ENCODE data around the gene LDLRAD4.

LDLRAD4 gene

GRCh38 chr18:13514558-13514957 is 296.0 kb downstream of the LDLRAD4 start:
- no peak for DNase-seq (ENCODE audit: low spot score)

GRCh38 chr18:13516855-13517254 is 298.3 kb downstream of the LDLRAD4 start:
- DNase-seq (ENCODE audit: low spot score), result no peak

GRCh38 chr18:13517369-13517768 is 298.8 kb downstream of the LDLRAD4 start:
- DNase-seq (ENCODE audit: low spot score), result no peak

GRCh38 chr18:13518382-13518781 is 299.8 kb downstream of the LDLRAD4 start:
- no peak for DNase-seq (ENCODE audit: low spot score)

GRCh38 chr18:13520306-13520705 is 301.7 kb downstream of the LDLRAD4 start:
- no peak for DNase-seq (ENCODE audit: low spot score)

- no peak for DNase-seq (ENCODE audit: low spot score)
These were observed 302.2 kb downstream of the LDLRAD4 start for GRCh38 chr18:13520741-13521140.

- DNase-seq (ENCODE audit: low spot score), result no peak
These were observed 302.9 kb downstream of the LDLRAD4 start for GRCh38 chr18:13521418-13521817.

- DNase-seq (ENCODE audit: low spot score), result peak; percentile 17
These were observed 303.7 kb downstream of the LDLRAD4 start for GRCh38 chr18:13522256-13522655.

GRCh38 chr18:13522861-13523660 is 304.5 kb downstream of the LDLRAD4 start:
- no peak for DNase-seq (ENCODE audit: low spot score)

- DNase-seq (ENCODE audit: low spot score), result no peak
These were observed 305.5 kb downstream of the LDLRAD4 start for GRCh38 chr18:13524054-13524453.

- no peak for DNase-seq (ENCODE audit: low spot score)
These were observed 306.3 kb downstream of the LDLRAD4 start for GRCh38 chr18:13524811-13525210.

- no peak for DNase-seq (ENCODE audit: low spot score)
These were observed 306.9 kb downstream of the LDLRAD4 start for GRCh38 chr18:13525381-13526029.

- DNase-seq (ENCODE audit: low spot score), result no peak
These were observed 308.0 kb downstream of the LDLRAD4 start for GRCh38 chr18:13526519-13526918.

- no peak for DNase-seq (ENCODE audit: low spot score)
These were observed 308.7 kb downstream of the LDLRAD4 start for GRCh38 chr18:13527256-13527655.

- no peak for DNase-seq (ENCODE audit: low spot score)
These were observed 309.2 kb downstream of the LDLRAD4 start for GRCh38 chr18:13527730-13528129.

GRCh38 chr18:13528739-13529392 is 310.3 kb downstream of the LDLRAD4 start:
- no peak for DNase-seq (ENCODE audit: low spot score)

GRCh38 chr18:13530033-13530878 is 311.7 kb downstream of the LDLRAD4 start:
- DNase-seq (ENCODE audit: low spot score), result no peak

- DNase-seq (ENCODE audit: low spot score), result peak; percentile 13
These were observed 312.4 kb downstream of the LDLRAD4 start for GRCh38 chr18:13530879-13531387.

GRCh38 chr18:13531681-13532325 is 313.2 kb downstream of the LDLRAD4 start:
- DNase-seq (ENCODE audit: low spot score), result no peak

- no peak for DNase-seq (ENCODE audit: low spot score)
These were observed 314.0 kb downstream of the LDLRAD4 start for GRCh38 chr18:13532406-13533075.

GRCh38 chr18:13534631-13535030 is 316.1 kb downstream of the LDLRAD4 start:
- no peak for DNase-seq (ENCODE audit: low spot score)

Data from hematopoietic multipotent progenitor cell treated with erythropoietin and hydrocortisone succinate and interleukin-3 and kit ligand, for 15 days (in vitro differentiated cells).